ENCODE results near the gene ASB7.
"Not testable (repeated sequence)": the region's sequence is repeated elsewhere in the genome, so short reads cannot be mapped to it uniquely, and the experiment has no call there.

Gene ASB7

DNA sequence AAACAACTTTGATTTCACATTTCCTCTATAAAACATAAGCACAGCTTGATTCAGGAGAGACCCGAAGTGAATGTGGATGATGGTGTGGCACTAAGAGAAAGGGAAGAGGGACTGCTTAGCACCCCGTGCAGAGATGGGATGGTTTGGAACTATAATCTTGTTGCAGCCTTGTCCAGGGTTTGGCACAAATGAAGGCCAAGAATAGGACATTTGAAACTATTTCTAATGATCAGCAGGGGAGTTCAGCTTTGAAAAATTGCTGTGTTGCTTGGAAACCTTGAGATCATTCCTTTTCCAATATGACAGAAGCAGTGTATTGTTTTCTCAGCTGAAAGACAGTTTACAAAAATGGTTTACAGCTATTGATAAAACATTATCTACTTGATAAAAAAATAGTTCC is 49.7 kb downstream of the ASB7 start:
- DNase-seq = no peak

DNA sequence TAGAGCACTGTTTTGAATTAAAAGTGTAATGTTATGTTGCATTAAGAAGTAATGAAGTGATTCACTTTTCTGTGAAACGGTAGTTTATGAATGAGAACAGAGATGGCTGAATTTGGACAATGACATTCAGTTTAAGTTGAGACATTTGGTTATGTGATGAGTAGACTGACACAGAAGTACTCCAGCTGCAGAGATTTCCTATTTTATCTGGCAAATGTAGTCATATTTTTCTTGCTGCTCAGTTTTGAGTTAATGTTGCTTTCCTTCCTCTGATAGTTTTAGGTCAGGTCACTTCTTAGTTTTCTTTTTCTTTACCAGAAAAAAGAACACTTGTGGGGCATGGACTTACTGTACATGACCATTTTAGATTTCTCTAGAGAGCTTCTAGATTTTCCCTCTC is 51.2 kb downstream of the ASB7 start:
- DNase-seq = no peak

DNA sequence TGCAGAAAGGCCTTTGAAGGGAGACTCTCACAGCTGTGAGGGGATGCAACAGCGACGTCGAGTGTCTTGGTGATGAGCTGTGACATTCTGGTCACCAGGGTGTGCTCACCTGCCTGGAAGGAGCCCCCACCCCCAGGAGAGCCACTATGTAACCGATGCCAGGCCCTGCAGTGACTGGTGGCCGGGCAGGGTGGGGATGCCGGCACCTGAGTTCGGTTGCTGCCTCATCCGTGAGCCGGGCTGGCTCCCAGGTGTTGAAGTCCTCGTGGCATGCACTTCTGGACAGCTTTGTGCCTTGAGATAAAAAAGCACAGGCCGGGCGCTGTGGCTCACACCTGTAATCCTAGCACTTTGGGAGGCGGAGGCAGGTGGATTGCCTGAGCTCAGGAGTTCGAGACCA is 56.5 kb downstream of the ASB7 start:
- no peak for DNase-seq

DNA sequence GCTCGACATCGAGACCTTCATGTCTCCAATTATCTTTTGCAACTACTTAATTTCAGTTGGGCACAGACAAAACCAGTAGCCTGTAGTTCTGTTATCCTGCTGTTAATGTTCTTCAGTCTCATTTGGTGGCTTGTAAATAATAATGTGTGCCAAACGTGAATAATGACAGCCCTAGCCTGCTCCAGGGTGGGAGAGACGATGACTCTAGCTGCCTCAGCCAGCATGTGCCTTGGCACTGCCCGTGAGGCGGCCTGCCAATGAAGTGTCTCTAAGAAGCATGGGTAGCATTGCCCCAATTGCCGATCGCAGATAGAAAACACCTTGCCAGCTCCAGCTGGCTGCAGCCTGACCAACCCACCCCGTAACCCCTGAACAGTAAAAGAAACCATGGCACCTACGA is 58.8 kb downstream of the ASB7 start:
- no peak for DNase-seq

DNA sequence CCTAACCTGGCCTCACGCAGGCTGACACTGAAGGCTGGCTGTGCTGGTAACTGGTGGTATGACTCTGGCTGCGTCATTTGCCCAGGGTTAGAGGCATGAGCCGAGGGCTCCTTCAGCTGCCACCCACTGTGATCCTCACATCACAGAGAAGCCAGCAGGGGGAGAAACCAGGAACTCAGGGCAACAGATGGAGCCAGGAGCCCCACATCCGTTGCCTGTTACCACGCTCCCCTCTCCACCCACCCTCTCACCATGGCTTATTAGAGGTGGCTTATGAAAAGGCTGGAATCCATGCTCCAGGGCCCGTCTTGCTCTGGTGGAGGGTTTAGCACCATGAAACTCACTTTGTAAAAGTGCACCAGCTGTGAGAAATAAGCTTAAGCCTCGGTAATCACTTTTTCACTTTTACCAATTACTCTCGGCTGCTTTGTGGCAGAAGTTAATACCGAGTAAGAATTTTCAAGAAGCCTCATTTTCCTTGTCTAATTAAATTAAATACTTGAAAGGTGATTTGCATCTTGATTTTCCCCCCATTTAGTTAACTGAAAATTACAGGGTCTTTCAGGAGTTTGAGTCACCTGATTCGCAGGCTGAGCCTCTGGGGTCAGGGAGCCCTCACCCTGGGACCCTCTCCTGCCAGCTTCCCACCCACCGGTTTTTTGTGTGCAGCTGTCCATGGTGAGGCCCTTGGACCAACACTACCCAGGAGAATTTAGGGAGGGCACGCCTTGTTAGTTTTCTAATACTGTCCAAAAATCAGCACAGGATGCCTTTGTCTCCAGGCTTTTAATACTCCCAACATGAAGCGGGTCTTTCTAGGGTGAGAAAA is 60.9 kb downstream of the ASB7 start:
- peak; percentile 37 for DNase-seq

DNA sequence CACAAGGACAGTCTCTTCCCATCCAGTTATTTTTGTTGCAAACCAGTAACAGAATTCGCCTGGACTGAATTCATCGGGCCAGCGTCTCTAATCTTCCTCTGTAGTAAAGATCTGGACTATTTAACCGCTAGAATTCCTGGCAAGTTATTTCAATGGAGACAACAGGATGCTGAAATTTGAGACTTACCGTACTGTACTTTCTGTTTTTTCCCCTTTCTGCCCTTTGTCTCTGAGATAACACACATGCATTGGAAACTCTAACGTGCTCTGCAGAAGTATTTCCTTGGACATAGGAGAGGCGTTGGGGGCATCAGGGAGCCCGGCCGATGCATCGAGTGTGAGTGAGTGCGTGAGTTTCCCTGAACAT is 61.5 kb downstream of the ASB7 start:
- DNase-seq = peak; percentile 27

DNA sequence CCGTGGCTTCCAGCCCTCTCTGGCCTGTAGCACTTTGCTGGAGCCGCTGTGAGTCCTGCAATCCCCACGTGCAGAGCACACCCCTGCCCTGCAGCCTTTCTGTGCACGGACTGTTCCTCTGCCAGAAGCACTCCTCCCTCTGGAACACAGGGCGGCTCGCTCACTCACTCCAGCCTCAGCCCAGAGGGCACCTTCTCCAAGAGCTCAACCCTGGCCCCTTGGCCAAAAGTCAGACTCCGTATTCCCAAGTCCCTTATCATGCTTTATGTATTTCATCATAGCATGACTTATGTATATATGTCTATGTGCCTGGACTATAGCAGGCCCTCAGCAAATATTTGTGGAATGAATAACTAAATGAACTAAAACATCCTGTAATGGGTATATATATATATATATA is 63.2 kb downstream of the ASB7 start:
- peak; percentile 76 for DNase-seq

DNA sequence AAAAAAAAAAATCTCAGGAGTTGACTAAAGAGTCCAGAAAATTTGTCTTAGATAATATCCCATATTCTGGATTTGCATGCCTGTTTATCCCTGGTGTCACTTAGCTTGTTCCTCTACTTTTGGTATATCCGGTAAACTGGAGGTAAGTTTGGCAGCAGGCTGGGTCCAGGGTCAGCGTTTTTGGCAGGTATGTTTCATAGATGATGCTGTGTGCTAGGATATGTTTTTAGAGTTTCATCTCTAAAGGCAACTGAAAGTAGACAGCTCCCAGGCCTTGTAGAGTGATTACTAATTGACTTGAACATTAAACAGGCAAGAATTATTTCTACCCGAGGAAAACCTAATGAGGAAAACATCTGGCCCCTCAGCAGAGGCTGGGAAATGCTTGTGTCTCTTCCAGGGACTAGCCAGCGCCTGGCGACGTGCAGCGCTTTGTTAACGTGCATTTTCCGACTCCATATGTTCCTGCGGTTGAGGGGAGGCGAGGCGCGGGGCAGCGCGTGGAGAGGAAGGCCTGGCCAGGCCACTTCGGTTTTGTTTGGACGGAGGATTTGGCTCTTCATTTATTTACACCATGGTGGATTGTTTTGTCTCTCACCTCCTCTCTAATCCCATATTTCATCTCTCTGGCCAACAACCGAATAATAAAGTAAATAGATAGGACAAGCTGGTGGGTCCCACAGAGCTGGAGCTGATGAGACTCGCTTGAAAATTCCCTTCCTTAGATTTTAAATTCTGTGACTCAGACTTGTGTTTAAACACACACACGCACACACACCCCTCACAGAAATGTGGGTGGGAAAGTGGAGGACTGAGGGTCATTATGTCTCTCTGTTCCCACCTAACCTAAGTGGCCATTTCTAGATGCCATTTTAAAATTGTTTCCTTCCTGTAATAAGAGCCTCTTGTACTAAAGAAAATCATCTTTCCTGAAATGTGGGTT is 65.3 kb downstream of the ASB7 start:
- DNase-seq = peak; percentile 41

DNA sequence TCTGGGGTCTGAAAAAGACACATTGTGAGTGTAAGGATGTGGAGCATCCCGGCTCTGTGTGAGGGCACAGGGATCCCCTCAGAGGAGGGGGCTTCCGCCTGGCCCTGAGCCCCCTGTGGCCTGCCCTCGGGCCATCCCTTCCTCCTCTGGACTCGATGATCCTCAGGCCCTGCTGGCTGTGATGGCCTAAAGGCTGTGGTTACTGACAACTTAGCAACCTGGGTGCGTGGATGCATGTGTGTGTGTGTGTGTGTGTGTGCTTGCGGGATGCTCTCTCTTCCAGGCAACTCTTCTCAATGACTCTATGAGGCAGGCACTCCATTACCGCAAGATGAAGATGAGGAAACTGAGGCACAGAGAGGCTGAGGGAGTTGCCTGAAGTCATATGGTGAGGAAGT is 66.0 kb downstream of the ASB7 start:
- no peak for DNase-seq

DNA sequence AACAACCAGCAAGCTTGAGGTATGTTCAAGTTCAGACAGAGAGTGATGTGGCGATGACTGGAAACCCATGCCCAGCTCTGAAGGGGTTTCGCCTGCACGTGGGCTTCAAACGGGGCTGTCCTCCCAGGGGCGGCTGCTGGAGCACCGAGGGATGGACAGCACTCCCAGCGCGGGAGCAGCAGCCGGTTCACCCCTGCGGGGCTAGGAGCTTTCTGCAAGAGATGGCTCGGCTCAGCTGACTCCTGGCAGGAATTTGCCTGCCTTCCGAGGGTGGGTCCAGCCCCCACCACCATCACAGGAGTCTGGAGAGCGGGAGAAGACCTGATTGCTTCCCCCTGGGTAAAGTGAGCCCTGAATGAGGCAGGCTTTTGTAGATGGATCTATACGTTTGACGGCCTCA is 66.9 kb downstream of the ASB7 start:
- no peak for DNase-seq

DNA sequence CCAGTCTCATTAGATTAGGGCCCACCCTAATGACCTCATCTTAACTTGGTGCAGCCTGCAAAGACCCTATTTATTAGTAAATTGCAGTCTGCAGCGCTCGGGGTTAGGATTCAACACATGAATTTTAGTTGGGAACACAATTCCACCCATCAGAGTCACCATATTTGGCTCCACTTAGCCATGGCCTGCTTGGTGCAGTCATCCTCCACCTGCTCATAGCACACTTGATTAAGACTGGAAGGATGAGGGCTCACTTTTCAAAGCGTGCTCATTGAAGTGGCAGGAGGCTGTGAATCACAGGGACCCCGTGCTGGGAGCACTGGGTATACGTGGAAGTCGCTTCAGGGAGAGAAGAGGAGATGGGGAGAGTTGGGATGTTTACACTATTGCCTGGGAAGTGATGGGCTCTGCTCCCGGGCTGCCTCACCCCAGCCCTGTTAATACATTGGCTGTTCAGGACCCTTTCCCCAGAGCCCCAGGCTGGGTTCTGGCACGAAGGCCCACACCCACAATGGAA is 68.2 kb downstream of the ASB7 start:
- DNase-seq = no peak

DNA sequence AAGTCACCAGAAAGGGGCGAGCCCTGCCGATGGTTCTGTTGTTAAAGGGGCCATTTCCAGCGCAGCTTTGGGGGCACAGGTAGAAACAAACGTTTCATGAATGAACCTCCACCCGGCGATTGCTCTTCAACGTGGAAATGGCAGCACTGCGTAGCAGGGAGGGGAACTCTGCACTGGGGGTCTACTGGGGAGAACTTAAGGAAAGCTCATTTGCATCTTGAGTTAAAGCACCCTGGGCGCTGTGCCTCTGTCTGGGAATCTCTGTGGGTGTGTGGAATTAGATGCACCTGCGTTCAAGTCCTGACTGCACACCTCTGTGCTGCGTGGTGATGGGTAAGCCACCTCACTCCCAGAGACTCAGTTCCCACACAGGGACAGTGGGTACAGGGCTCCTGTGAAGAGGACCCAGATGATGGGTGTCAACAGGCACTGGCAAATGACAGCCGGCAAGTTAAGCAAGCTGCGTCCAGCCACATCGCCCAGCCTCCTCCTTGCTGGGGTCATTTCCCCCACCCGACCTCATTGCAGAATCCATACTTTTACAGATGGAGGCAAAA is 68.8 kb downstream of the ASB7 start:
- no peak for DNase-seq

DNA sequence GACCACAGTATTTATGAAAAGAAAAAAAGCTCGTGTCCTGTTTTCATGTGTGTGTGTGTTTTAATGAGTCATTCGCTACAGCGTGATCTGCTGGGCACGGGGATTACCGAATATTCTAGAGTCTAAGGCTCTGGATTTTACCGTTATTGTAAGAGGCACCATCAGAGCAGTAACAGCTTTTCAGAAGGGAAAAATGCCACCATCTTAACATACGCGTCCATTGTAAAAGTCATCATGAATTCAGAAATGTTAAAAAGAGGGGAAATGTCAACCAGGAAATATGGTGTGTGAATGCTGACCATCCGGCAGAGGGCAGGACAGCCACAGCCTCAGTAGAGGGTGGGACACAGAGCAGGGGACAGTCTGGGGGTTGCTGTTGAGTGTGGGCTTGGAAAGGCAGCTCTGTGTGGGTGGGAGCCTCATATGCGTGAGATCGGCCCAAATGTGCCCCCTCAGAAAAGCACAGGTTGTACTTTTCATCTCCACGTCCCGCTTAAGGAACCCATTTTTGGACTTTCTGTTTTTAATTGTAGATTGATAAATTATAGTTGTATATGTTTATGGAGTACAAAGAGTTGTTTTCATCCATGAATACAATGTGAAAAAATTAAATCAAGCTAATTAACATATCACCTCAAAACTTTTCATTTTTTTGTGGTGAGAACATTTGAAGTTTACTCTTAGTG is 69.6 kb downstream of the ASB7 start:
- peak; percentile 50 for DNase-seq

DNA sequence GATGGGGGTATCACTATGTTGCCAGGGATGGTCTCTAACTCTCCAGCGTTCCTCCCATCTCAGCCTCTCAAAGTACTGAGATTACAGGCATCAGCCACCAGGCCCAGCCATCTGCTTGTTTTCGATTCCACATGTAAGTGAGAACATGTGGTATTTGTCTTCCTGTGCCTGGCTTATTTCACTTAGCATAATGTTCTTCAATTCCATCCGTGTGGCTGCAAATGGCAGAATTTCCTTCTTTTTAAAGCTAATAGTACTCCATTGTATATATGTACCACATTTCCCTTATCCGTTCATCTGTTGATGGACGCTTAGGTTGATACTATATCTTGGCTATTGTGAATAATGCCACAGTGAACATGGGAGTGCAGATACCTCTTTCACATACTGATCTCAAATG is 70.6 kb downstream of the ASB7 start:
- no peak for DNase-seq

DNA sequence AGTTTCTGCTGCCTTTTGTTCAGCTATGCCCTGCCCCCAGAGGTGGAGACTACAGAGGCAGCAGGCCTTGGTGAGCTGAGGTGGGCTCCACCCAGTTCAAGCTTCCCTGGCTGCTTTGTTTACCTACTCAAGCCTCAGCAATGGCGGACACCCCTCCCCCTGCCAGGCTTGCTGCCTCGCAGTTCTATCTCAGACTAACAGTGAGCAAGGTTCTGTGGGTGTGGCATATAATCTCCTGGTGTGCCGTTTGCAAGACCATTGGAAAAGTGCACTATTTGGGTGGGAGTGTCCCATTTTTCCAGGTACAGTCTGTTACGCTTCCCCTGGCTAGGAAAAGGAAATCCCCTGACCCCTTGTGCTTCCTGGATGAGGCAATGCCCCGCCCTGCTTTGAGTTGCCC is 76.8 kb downstream of the ASB7 start:
- DNase-seq = not testable (repeated sequence)

DNA sequence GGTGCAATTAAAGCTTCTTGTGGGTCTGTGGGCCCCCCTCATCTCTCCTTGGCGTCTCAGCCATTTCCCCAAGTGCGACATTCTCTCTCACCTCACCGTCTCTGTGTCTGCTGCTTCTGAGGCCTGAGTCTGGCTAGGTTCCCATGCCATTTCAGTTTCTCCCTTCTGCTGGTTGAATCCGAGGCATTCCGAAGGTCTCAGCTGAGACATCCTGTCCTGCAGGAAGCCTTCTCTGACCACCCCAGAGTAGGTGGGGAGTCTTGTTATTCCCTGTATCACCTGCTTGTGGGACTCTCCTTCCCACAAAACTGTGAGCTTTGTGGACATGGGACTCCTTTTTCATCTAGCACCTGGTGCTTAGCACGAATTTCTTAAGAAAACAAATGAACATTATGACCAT is 78.3 kb downstream of the ASB7 start:
- no peak for DNase-seq

DNA sequence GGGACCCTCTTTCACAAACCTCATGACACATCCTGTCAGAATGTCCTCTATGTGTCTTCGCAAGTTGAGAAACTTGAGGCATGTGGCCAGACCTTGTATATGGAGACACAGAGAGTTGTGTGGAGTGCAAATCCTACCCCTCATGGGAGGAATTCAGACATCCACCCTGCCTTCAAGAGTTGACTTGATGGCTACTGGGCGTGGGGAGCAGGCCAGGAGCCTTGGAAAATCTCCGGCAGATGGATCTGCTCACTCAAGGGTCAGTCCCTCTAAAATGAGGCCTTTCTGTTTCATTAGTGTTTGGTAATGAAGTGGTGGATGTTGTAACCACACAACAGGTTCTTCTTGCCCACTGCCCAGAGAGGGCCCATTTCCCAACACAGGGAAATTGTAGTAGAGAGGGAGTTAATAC is 79.0 kb downstream of the ASB7 start:
- DNase-seq = no peak

DNA sequence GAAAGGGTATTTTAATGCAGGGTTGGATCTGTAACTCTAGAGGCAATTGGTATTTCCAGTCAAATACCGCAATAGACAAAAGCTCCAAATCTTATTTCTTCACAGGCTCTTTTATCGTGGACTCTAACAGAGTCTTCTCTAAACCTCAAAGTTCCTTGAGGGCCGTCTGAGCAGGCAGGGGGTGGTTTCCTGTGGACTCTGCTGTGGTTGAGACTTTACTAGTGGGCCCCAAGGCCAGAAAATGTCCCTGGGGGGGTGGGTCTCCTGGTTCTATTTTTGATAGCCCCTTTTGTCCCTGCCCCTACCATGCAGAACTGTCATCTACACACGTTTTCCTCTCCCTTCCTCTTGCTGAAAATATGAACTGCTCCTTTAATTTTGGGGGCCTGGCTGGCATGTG is 80.1 kb downstream of the ASB7 start:
- DNase-seq = no peak

DNA sequence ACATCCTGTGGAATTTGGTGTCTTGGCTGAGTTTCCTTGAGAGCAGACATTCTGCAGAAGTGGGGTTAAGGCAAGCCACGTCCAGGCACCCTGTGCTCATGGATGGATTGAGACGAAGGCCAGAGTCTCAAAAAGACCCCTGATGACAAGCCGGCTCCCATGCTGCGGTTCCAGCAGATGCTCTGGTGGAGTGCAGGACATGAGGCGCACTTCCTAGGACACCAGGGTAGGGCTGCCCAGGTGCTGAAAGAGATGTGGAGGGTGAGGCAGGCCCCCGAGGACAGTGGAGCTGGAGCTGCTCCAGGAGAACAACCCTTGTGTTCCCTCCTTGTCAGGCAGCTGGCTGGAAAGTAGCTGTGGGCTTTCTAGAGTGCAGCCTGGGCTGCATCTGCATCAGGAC is 81.0 kb downstream of the ASB7 start:
- no peak for DNase-seq

DNA sequence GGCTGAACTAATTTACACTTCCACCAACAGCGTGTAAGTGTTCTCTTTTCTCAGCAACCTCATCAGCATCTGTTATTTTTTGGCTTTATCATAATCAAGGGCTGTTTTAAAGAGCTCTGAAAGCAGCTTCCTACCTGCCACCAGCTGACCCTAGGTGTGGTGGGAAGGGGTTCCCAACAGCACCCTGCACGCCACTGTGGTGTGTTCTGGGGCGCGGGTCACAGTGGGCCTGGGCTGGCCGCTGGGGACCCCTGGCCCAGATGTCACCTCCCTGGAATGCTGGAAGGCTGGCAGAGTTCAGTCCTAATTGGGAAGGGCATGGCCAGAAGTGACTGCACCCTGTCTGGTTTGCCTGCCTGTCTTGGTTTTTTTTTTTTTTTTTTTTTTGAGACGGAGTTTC is 82.2 kb downstream of the ASB7 start:
- no peak for DNase-seq

DNA sequence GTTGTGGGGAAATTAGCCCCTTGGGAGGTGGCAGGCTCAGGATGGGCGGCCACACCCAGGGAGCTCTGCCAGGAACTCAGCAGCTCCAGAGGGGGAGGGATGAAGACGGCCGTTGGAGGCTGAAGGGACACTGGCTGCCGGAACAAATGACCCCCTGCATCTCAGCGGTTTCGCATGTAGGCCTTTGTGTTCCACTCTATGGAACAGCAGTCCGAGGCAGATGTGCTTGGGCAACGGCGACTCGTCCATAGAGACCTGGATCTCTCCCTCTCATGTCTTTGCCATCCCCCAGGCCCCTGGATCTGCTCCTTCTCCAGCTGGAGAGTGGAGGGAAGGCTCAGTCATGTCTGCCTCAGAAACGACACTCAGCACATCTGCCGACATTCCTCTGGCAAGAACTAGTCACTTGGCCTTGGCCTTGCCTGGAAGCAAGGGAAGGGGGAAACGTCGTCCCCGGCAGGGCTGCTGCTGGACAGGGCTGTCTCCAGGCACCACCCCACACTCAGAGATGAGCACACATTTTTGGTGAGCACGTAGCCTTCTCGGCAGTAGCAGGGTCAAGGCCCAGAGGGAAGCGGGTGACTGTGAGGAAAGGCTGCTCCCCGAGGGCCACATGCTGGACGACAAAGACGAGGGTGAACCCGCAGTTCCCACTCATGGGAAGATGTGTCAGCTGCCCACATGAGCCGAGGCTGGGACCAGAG is 83.8 kb downstream of the ASB7 start:
- DNase-seq = peak; percentile 39
